NT2/D1 (cell line): ENCODE data around the gene WDFY4.

Experiments
- DNase-seq: peaks from one replicate; pipeline ENCODE4 v3.0.0-alpha.2; 2011; ENCODE audit warnings: low read depth, low spot score
- H3K27me3 ChIP-seq: 2 replicates; pipeline ENCODE4 v1.6.0; 2011; ENCODE audit warnings: mild to moderate bottlenecking; ENCODE audit not compliant: insufficient read length, insufficient read depth
- H3K36me3 ChIP-seq: 2 replicates; pipeline ENCODE4 v1.6.1; 2011; ENCODE audit warnings: mild to moderate bottlenecking, low read length, mixed read lengths; ENCODE audit not compliant: insufficient read depth, insufficient read length
- H3K4me1 ChIP-seq: 2 replicates; pipeline ENCODE4 v1.5.1; 2011; ENCODE audit not compliant: insufficient read depth, insufficient read length
- H3K4me3 ChIP-seq: 2 replicates; pipeline ENCODE4 v1.5.1; 2011; ENCODE audit warnings: low read depth; ENCODE audit not compliant: insufficient read length
- H3K9ac ChIP-seq: 2 replicates; pipeline ENCODE4 v1.6.0; 2011; ENCODE audit warnings: low read depth; ENCODE audit not compliant: insufficient read length
- H3K9me3 ChIP-seq: 2 replicates; pipeline ENCODE4 v1.5.1; 2011; ENCODE audit warnings: mild to moderate bottlenecking, low read length; ENCODE audit not compliant: insufficient read depth
- SUZ12 ChIP-seq: IDR thresholded peaks from 2 replicates; pipeline ENCODE4 v1.6.1; 2011; ENCODE audit not compliant: insufficient read length, insufficient read depth; ENCODE audit errors: extremely low read depth
- YY1 ChIP-seq: IDR thresholded peaks from 2 replicates; pipeline ENCODE4 v1.6.1; 2011; ENCODE audit not compliant: insufficient read length, insufficient read depth
- ZNF274 ChIP-seq: IDR thresholded peaks from 2 replicates; pipeline ENCODE4 v1.6.1; 2011; ENCODE audit warnings: mild to moderate bottlenecking, low read depth, low read length

WDFY4 gene

DNA sequence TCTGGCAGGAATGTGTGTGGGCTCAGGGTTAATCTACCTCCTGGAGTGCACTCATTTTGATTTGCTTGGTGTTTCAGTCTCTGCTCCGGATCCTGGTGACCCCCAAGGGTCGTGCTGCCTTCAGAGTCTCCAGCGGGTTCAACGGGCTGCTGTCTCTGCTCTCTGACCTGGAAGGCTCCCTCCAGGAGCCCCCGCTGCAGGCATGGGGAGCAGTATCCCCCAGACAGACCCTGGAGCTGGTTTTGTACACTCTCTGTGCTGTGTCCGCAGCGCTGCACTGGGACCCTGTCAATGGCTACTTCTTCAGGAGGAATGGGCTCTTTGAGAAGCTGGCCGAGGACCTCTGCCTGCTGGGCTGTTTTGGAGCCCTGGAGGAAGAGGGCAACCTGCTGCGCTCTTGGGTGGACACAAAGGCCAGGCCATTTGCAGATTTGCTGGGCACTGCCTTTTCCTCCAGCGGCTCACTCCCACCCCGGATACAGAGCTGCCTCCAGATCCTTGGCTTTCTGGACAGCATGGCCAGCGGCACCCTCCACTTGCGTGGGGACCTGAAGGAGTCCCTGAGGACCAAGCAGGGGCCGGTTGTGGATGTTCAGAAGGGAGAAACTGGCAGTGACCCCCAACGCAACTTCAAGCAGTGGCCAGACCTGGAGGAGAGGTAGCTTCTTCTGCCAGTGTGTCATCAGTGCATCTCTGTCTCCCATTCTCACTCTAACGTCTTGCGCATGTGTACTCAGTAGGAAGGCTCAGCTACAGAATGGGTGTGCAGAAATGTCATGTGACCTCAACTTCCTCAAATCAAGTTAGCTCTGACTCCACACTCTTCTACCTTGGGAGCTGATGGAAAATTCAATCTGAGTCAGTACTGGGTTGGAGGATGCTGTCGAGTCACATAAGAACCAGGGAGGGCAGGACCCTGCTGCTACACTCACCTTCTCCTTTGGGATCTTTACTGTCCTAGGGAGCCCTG, 58.5 kb downstream of the WDFY4 start:
- Histone ChIP-seq H3K27me3 (no peaks in the 10 kb centered on the region), H3K9ac (no peak overlapping the region), H3K4me1 (no peaks in the 10 kb centered on the region), H3K36me3 (no peaks in the 10 kb centered on the region), H3K4me3 (no peak overlapping the region), H3K9me3 (no peaks in the 10 kb centered on the region)
- no peak for DNase-seq
- no peak for TF ChIP-seq ZNF274
- no peak for TF ChIP-seq YY1
- no peak for TF ChIP-seq SUZ12

DNA sequence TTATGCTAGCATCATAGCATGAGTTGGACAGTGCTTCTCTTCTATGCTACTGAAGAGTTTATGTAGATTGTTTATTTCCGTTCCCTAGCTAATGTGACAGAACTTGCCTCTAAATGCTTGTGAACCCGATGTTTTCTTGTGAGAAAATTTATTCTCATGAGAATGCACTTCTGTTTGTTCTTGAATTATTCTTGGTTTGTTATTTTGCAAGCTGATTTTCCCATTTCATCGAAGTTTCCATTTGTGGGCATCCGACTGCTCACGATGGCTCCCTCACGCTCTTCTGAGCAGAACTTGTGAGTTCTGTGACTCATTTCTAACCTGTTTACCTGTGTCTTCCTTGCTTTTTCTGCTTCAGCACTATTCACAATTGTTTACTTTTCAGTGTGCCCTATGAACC, 59.9 kb downstream of the WDFY4 start:
- TF ChIP-seq YY1: no peak
- TF ChIP-seq SUZ12: no peak
- no peak for TF ChIP-seq ZNF274
- no peaks in the 10 kb centered on the region for H3K36me3 ChIP-seq

DNA sequence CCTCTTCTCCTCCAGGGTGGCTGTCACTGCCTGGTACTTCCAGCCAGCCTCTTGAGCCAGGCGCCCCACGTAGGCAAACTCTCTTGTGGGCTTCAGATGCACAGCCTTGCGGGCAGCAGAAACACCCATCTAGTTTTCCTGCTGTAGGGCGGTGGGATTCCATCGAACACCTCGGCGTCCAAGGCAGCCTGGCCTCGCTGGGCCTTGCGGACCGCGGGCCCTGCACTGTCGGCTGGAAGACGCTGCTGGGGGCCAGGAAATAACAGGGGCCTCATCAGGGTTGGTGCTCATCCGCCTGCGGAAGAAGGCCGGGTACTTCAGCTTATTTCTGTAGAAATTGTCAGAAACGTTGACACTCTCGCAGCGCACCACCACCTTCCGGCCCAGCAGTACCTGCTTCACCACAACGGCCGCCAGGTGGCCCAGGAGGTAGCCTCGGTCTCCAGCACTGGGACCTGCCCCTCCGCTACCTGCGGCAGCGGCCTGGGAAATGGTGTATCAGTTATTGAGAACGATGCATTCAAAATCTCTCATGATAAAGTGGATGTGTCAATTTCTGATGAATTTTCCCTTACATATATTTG, 61.1 kb downstream of the WDFY4 start:
- Histone ChIP-seq H3K9me3 (no peaks in the 10 kb centered on the region), H3K36me3 (no peaks in the 10 kb centered on the region), H3K27me3 (no peaks in the 10 kb centered on the region), H3K9ac (no peak overlapping the region), H3K4me3 (no peak overlapping the region), H3K4me1 (no peaks in the 10 kb centered on the region)
- DNase-seq: no peak
- TF ChIP-seq SUZ12: no peak

More for the DNA sequence above, 59.9 kb downstream of the WDFY4 start:
- H3K4me1 ChIP-seq: no peaks in the 10 kb centered on the region
- H3K9ac ChIP-seq: no peak overlapping the region
- no peak for DNase-seq
- no peaks in the 10 kb centered on the region for H3K9me3 ChIP-seq
- no peak overlapping the region for H3K4me3 ChIP-seq
- H3K27me3 ChIP-seq: no peaks in the 10 kb centered on the region

DNA sequence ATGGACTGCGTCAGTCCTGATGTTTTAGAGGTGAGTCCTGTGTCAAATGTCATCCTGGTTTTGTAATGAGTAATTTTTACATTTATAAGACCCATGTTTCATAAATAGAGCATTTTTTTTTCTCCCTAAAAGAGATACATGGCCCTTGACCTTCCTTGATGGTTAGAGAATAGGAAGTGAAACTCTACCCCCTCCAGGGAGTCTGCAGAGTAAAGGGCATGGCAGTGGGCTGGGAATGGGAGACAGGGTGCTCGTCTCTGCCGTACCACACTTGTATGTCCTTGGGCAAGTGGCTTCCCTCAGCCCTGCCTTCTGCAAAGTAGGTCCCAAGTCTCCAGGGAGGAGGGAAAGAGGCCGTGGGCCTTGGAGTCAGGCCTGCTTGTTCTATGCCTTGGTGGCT, 63.9 kb downstream of the WDFY4 start:
- Histone ChIP-seq H3K36me3 (no peaks in the 10 kb centered on the region), H3K9me3 (no peaks in the 10 kb centered on the region), H3K27me3 (no peaks in the 10 kb centered on the region), H3K4me3 (no peak overlapping the region), H3K4me1 (no peaks in the 10 kb centered on the region), H3K9ac (no peak overlapping the region)
- TF ChIP-seq YY1 (no peak), ZNF274 (no peak), SUZ12 (no peak)
- no peak for DNase-seq

DNA sequence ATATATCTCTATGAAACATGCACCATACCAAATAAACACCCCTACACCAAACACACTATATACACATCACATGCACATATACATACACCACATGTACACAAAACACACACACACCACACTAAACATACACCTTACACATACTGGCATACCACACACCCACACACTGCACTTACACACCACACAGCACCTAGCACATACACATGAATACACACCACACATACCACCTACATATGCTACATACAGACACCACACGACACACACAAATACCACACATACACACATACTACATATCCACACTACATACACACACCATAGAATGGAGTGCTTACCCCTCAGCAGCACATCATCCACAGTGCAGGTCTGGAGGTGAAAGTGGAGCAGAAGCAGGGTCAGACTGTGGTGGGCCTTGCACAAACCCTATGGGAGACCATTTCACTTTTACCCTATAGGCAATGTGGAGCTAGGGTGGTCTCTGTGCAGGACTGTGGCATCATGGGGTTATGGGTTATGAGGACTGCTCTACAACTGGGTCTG, 64.6 kb downstream of the WDFY4 start:
- no peak for DNase-seq
- TF ChIP-seq YY1: no peak
- no peak for TF ChIP-seq SUZ12
- TF ChIP-seq ZNF274: no peak
- H3K9me3 ChIP-seq: no peaks in the 10 kb centered on the region
- no peak overlapping the region for H3K4me3 ChIP-seq
- no peak overlapping the region for H3K9ac ChIP-seq
- H3K36me3 ChIP-seq: no peaks in the 10 kb centered on the region
- no peaks in the 10 kb centered on the region for H3K27me3 ChIP-seq
- H3K4me1 ChIP-seq: no peaks in the 10 kb centered on the region

DNA sequence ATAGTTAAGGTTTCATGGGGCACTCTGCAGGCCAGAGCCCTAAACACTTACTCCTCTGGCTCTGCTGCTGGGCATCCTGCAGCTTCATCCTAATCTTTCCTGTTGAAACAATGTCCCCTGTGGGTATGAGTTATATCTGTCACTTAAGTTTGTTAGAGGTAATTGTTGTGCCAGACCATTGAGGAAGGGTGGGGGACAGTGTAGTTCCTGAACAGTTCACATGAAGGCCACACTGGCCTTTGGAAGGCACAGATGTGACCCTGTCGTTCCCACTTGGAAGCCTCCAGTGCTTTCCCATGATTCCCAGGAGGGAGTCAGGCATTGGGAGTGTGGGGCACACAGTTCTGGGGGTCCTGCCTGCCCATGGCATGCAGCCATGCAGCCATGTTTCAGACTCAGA, 65.3 kb downstream of the WDFY4 start:
- no peaks in the 10 kb centered on the region for H3K4me1 ChIP-seq
- no peaks in the 10 kb centered on the region for H3K36me3 ChIP-seq
- no peaks in the 10 kb centered on the region for H3K27me3 ChIP-seq
- H3K9me3 ChIP-seq: no peaks in the 10 kb centered on the region
- H3K4me3 ChIP-seq: no peak overlapping the region
- H3K9ac ChIP-seq: no peak overlapping the region
- TF ChIP-seq ZNF274: no peak
- no peak for TF ChIP-seq SUZ12
- no peak for TF ChIP-seq YY1
- no peak for DNase-seq

DNA sequence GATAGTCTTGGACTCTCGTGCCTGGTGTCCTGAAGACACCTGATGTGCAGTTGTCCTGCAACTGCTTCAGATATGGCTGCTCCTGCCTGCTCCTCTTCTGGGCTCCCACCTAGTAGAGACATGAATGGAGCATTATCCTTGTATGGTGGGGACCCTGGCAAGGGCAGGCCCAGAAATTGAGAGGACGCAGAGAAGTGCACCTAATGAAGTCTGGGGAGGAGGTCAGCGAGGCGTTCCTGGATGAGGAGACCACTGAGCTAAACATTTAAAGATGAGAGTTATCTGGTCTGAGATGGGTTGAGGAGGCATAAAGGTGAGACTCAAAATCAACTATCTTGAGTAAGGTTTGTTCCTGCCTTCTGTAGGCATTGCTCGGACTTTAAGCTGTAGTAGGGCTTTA, 66.3 kb downstream of the WDFY4 start:
- Histone ChIP-seq H3K9ac (no peak overlapping the region), H3K4me3 (no peak overlapping the region), H3K9me3 (no peaks in the 10 kb centered on the region), H3K4me1 (no peaks in the 10 kb centered on the region), H3K27me3 (no peaks in the 10 kb centered on the region), H3K36me3 (no peaks in the 10 kb centered on the region)
- TF ChIP-seq ZNF274: no peak
- no peak for TF ChIP-seq YY1
- no peak for TF ChIP-seq SUZ12
- DNase-seq: no peak
